WTC11 (cell line): ENCODE measurements around the gene KBTBD7. TPM values are rescaled to one million over a fixed set of nuclear protein-coding genes. Genes with fewer than 3 reads are reported as not detected.

ENCODE experiments used
- ATAC-seq: fragments of 200-7000 bp; cut with Tn5 transposase; 2 replicates; pipeline ENCODE4 v1.10.0; 2021; ENCODE audit warnings: mild to moderate bottlenecking, moderate library complexity
- CTCF ChIA-PET: fragments of 300-600 bp; sonication (Branson Sonifier 250); formaldehyde crosslinking; loops from one replicate; lab custom pipeline; 2021; ENCODE audit warnings: antibody characterized with exemption; lab: Charles Lee
- POLR2A ChIA-PET: fragments of 350-600 bp; sonication (Branson Sonifier 250); formaldehyde crosslinking; loops from one replicate; lab custom pipeline; 2021; ENCODE audit warnings: antibody characterized with exemption; lab: Charles Lee
- DNase-seq: peaks from one replicate; pipeline ENCODE4 v3.0.0; 2021; ENCODE audit warnings: low spot score
- H3K27ac Mint-ChIP-seq: 2 replicates; pipeline ENCODE4 v1.8.0; 2021; ENCODE audit warnings: mixed read lengths
- H3K27me3 Mint-ChIP-seq: 2 replicates; pipeline ENCODE4 v1.8.0; 2021; ENCODE audit warnings: low read depth, mild to moderate bottlenecking, moderate library complexity, mixed read lengths
- H3K36me3 Mint-ChIP-seq: 2 replicates; pipeline ENCODE4 v1.8.0; 2021; ENCODE audit warnings: mixed read lengths
- H3K4me1 Mint-ChIP-seq: 2 replicates; pipeline ENCODE4 v1.8.0; 2022; ENCODE audit warnings: mixed read lengths
- H3K4me3 Mint-ChIP-seq: 2 replicates; pipeline ENCODE4 v1.8.0; 2021; ENCODE audit warnings: mild to moderate bottlenecking, moderate library complexity, mixed read lengths
- H3K9me3 Mint-ChIP-seq: 2 replicates; pipeline ENCODE4 v1.8.0; 2021; ENCODE audit warnings: mixed read lengths
- ESRRA ChIP-seq: sonication (generic); formaldehyde crosslinking; IDR thresholded peaks from 2 replicates; pipeline ENCODE4 v1.8.1; 2022; ENCODE audit warnings: mild to moderate bottlenecking, missing genetic modification reagents, borderline replicate concordance
- ETV6 ChIP-seq: sonication (generic); formaldehyde crosslinking; IDR thresholded peaks from 2 replicates; pipeline ENCODE4 v1.8.1; 2022; ENCODE audit warnings: mild to moderate bottlenecking, missing genetic modification reagents
- FOXP1 ChIP-seq: sonication (generic); formaldehyde crosslinking; IDR thresholded peaks from 2 replicates; pipeline ENCODE4 v1.8.0; 2022; ENCODE audit warnings: missing genetic modification reagents, mild to moderate bottlenecking, moderate library complexity, borderline replicate concordance
- HMGA2 ChIP-seq: fragments of 250-450 bp; sonication (Bioruptor Pico); IDR thresholded peaks from 2 replicates; pipeline ENCODE4 v1.4.0; 2021; ENCODE audit warnings: mild to moderate bottlenecking, moderate library complexity
- IRF2 ChIP-seq: sonication (generic); formaldehyde crosslinking; IDR thresholded peaks from 2 replicates; pipeline ENCODE4 v1.8.0; 2022; ENCODE audit warnings: low read depth, missing genetic modification reagents, borderline replicate concordance
- NFATC4 ChIP-seq: fragments of 250-450 bp; sonication (Bioruptor Pico); IDR thresholded peaks from 2 replicates; pipeline ENCODE4 v1.9.0; 2021; ENCODE audit warnings: mild to moderate bottlenecking
- SOX15 ChIP-seq: fragments of 250-450 bp; sonication (Bioruptor Pico); IDR thresholded peaks from 2 replicates; pipeline ENCODE4 v1.9.0; 2021; ENCODE audit warnings: mild to moderate bottlenecking
- TEAD4 ChIP-seq: sonication (generic); formaldehyde crosslinking; IDR thresholded peaks from 2 replicates; pipeline ENCODE4 v1.8.0; 2022; ENCODE audit warnings: mild to moderate bottlenecking, missing genetic modification reagents
- ZBTB21 ChIP-seq: sonication (generic); formaldehyde crosslinking; IDR thresholded peaks from 2 replicates; pipeline ENCODE4 v1.8.1; 2023; ENCODE audit warnings: mild to moderate bottlenecking, missing genetic modification reagents, borderline replicate concordance
- ZNF219 ChIP-seq: sonication (generic); formaldehyde crosslinking; IDR thresholded peaks from 2 replicates; pipeline ENCODE4 v1.8.0; 2023; ENCODE audit warnings: missing genetic modification reagents, mild to moderate bottlenecking, borderline replicate concordance
- total RNA-seq: library from RNA; stranded (reverse); gene quantifications from 3 replicates; pipeline ENCODE4 v1.2.3, GENCODE V29; 2021
- TF ChIP-seq, protein P1 (sequence below): sonication (generic); formaldehyde crosslinking; IDR thresholded peaks from 2 replicates; pipeline ENCODE4 v1.8.1; 2022; ENCODE audit warnings: low read depth, mild to moderate bottlenecking, moderate library complexity, missing genetic modification reagents, borderline replicate concordance
- TF ChIP-seq, protein P2 (sequence below): fragments of 250-450 bp; sonication (Bioruptor Pico); IDR thresholded peaks from 2 replicates; pipeline ENCODE4 v1.9.0; 2021; ENCODE audit warnings: mild to moderate bottlenecking
- TF ChIP-seq, protein P3 (sequence below): fragments of 250-450 bp; sonication (Bioruptor Pico); IDR thresholded peaks from 2 replicates; pipeline ENCODE4 v1.9.0; 2021; ENCODE audit warnings: mild to moderate bottlenecking, borderline replicate concordance
- TF ChIP-seq, protein P4 (sequence below): sonication (generic); formaldehyde crosslinking; IDR thresholded peaks from 2 replicates; pipeline ENCODE4 v1.8.1; 2022; ENCODE audit warnings: mild to moderate bottlenecking, moderate library complexity, missing genetic modification reagents
- TF ChIP-seq, protein P5 (sequence below): sonication (generic); formaldehyde crosslinking; IDR thresholded peaks from 2 replicates; pipeline ENCODE4 v1.8.1; 2022; ENCODE audit warnings: low read depth, missing genetic modification reagents, borderline replicate concordance

The KBTBD7 gene
- total RNA-seq, 1 experiment from 2014 or later: 15.7 TPM

DNA sequence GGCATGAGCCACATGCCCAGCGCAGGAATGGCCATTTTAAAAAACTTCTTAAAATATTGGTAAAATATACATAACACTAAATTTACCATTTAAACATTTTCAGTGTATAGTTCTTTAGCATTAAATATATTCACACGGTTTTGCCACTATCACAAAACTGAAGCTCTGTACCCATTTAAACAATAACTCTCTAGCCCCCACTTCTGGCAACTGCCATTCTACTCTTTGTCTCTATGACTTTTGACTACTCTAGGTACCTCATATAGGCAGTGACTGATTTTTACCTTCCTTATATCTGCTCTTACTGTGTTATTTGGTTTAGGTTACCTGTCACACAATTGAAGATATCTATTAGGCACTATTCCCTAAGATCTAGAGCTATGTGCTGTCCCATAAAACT, 2.3 kb upstream of the KBTBD7 start:
- CTCF ChIA-PET: interaction anchor here (0.5 to 1.9 kb wide), 10 partner anchors 16 to 154 kb away, joined by 3 to 11 read pairs (median 3); no protein-coding TSS in a partner anchor

DNA sequence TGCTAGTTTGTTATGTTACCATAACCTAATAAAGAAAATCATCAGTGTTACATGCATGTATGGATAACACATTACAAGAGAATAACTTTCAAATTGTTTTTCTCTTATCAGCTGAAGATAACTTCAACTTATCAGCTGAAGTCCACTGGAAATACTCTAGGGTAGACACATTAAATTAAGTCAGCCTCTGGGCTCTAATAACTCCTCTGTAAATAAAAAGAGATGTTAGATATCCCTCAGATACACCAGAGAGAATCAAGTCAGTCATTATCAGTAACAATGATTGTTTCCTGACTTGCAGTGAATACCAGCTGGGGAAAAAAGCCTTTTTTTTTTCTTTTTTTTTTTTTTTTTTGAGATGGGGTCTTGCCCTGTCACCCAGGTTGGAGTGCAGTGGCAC, 1.6 kb upstream of the KBTBD7 start:
- TF ChIP-seq, protein P1, sequence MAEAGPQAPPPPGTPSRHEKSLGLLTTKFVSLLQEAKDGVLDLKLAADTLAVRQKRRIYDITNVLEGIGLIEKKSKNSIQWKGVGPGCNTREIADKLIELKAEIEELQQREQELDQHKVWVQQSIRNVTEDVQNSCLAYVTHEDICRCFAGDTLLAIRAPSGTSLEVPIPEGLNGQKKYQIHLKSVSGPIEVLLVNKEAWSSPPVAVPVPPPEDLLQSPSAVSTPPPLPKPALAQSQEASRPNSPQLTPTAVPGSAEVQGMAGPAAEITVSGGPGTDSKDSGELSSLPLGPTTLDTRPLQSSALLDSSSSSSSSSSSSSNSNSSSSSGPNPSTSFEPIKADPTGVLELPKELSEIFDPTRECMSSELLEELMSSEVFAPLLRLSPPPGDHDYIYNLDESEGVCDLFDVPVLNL (CRISPR knock-in tag): no peak
- TF ChIP-seq, protein P2, sequence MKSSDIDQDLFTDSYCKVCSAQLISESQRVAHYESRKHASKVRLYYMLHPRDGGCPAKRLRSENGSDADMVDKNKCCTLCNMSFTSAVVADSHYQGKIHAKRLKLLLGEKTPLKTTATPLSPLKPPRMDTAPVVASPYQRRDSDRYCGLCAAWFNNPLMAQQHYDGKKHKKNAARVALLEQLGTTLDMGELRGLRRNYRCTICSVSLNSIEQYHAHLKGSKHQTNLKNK (CRISPR knock-in tag): no peak
- TF ChIP-seq ZNF219 (CRISPR knock-in tag) (no peak), NFATC4 (no peak), HMGA2 (CRISPR knock-in tag) (no peak), TEAD4 (no peak), ESRRA (CRISPR knock-in tag) (no peak)
- TF ChIP-seq, protein P3, sequence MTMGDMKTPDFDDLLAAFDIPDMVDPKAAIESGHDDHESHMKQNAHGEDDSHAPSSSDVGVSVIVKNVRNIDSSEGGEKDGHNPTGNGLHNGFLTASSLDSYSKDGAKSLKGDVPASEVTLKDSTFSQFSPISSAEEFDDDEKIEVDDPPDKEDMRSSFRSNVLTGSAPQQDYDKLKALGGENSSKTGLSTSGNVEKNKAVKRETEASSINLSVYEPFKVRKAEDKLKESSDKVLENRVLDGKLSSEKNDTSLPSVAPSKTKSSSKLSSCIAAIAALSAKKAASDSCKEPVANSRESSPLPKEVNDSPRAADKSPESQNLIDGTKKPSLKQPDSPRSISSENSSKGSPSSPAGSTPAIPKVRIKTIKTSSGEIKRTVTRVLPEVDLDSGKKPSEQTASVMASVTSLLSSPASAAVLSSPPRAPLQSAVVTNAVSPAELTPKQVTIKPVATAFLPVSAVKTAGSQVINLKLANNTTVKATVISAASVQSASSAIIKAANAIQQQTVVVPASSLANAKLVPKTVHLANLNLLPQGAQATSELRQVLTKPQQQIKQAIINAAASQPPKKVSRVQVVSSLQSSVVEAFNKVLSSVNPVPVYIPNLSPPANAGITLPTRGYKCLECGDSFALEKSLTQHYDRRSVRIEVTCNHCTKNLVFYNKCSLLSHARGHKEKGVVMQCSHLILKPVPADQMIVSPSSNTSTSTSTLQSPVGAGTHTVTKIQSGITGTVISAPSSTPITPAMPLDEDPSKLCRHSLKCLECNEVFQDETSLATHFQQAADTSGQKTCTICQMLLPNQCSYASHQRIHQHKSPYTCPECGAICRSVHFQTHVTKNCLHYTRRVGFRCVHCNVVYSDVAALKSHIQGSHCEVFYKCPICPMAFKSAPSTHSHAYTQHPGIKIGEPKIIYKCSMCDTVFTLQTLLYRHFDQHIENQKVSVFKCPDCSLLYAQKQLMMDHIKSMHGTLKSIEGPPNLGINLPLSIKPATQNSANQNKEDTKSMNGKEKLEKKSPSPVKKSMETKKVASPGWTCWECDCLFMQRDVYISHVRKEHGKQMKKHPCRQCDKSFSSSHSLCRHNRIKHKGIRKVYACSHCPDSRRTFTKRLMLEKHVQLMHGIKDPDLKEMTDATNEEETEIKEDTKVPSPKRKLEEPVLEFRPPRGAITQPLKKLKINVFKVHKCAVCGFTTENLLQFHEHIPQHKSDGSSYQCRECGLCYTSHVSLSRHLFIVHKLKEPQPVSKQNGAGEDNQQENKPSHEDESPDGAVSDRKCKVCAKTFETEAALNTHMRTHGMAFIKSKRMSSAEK: no peak
- TF ChIP-seq, all 79 proteins: peak for 0
- POLR2A ChIA-PET: no interaction called here
- DNase-seq: no peak

More for the DNA sequence above, 2.3 kb upstream of the KBTBD7 start:
- ATAC-seq (no peak), DNase-seq (no peak)
- POLR2A ChIA-PET: no interaction called here
- TF ChIP-seq IRF2 (CRISPR knock-in tag) (no peak), SOX15 (no peak), ZBTB21 (CRISPR knock-in tag) (no peak), ETV6 (no peak), FOXP1 (CRISPR knock-in tag) (no peak)
- TF ChIP-seq, protein P4, sequence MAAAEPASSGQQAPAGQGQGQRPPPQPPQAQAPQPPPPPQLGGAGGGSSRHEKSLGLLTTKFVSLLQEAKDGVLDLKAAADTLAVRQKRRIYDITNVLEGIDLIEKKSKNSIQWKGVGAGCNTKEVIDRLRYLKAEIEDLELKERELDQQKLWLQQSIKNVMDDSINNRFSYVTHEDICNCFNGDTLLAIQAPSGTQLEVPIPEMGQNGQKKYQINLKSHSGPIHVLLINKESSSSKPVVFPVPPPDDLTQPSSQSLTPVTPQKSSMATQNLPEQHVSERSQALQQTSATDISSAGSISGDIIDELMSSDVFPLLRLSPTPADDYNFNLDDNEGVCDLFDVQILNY (CRISPR knock-in tag): no peak
- TF ChIP-seq, protein P5, sequence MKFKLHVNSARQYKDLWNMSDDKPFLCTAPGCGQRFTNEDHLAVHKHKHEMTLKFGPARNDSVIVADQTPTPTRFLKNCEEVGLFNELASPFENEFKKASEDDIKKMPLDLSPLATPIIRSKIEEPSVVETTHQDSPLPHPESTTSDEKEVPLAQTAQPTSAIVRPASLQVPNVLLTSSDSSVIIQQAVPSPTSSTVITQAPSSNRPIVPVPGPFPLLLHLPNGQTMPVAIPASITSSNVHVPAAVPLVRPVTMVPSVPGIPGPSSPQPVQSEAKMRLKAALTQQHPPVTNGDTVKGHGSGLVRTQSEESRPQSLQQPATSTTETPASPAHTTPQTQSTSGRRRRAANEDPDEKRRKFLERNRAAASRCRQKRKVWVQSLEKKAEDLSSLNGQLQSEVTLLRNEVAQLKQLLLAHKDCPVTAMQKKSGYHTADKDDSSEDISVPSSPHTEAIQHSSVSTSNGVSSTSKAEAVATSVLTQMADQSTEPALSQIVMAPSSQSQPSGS: no peak
- Mint-ChIP-seq H3K4me1 (peaks cover 21% of the 10 kb centered on the region), H3K27me3 (peaks cover 5% of the 10 kb centered on the region), H3K9me3 (no peaks in the 10 kb centered on the region), H3K4me3 (no peak overlapping the region), H3K36me3 (peaks cover 15% of the 10 kb centered on the region), H3K27ac (no peak overlapping the region)

More for the DNA sequence above, 1.6 kb upstream of the KBTBD7 start:
- H3K27ac Mint-ChIP-seq: no peak overlapping the region
- H3K27me3 Mint-ChIP-seq: peaks cover 5% of the 10 kb centered on the region
- H3K4me3 Mint-ChIP-seq: 0 out of 2 replicates have a peak overlapping the region, but pooled peaks have one; percentile 2
- ATAC-seq: no peak
- peaks cover 15% of the 10 kb centered on the region for H3K36me3 Mint-ChIP-seq
- H3K9me3 Mint-ChIP-seq: no peaks in the 10 kb centered on the region
- CTCF ChIA-PET: interaction anchor here (0.5 to 1.9 kb wide), 7 partner anchors 27 to 155 kb away, joined by 3 to 11 read pairs (median 4); no protein-coding TSS in a partner anchor
- peaks cover 23% of the 10 kb centered on the region for H3K4me1 Mint-ChIP-seq
